ENCODE results near the gene PHF13.
A peak's percentile ranks its signal among the peaks of the same experiment; 100 is the strongest.
"Not testable (repeated sequence)": the region's sequence is repeated elsewhere in the genome, so short reads cannot be mapped to it uniquely, and the experiment has no call there.

Gene PHF13

DNA sequence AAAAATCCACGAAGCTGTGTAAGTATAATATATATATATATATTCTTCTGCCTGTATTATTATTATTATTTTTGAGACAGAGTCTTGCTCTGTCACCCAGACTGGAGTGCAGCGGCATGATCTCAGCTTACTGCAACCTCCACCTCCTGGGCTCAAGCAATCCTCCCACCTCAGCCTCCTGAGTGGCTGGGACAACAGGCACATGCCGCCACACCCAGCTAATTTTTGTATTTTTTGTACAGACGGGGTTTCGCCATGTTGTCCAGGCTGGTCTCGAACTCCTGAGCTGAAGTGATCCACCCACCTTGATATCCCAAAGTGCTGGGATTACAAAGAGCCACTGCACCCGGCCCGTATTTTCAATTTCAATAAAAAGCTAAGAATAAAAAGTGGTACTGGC, 13.5 kb upstream of the PHF13 start:
- peak overlapping the region; percentile 88 for H3K4me3 ChIP-seq (ENCODE audit: low read length)
- DNase-seq (ENCODE audit: low read depth, low spot score) = not testable (repeated sequence)

- no peak for DNase-seq (ENCODE audit: low read depth, low spot score)
- peak overlapping the region; percentile 88 for H3K4me3 ChIP-seq (ENCODE audit: low read length)
Measured at GRCh38 chr1:6600410-6601048, 13.0 kb upstream of the PHF13 start.

- DNase-seq (ENCODE audit: low read depth, low spot score) = peak; percentile 58
- peak overlapping the region; percentile 88 for H3K4me3 ChIP-seq (ENCODE audit: low read length)
Measured at GRCh38 chr1:6601049-6601922, 12.2 kb upstream of the PHF13 start.

DNA sequence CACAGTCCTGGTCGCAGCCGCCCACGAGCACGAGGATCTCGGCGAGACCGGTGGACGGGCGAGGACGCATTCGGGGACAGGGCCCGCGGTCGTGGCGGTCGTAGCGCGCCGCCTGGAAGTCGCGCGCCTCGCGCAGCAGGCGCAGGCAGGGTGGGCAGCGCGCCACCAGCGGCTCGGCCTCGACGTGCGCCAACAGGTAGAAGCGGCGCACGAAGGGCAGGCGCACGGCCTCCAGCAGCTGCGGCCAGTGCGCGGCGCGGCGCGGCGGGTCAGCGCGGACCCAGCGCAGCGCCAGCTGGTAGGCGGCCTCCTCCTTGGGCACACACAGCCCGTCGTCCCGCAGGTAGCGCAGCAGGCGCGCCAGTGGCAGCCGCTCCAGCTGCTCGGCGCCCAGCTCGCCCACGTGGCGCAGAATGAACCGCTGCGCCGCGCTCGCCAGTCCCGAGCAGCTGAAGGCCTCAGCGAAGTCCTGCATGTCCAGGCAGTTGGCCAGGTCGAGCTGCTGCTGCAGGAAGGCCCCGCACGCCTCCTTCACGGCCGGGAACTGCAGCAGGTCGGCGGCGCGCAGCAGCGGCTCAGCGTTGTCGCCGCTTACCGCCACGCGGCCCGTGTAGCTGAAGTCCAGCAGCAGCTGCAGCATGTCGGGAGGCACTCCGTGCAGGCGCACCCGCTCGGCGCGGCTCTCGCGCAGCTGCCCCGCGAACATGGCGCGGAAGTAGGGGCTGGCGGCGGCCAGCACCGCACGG, 11.4 kb upstream of the PHF13 start:
- no peak for DNase-seq (ENCODE audit: low read depth, low spot score)

GRCh38 chr1:6602669-6603237, 10.8 kb upstream of the PHF13 start, which contains the start of gene KLHL21:
Gene KLHL21 (minus strand): TSS chr1:6602869. CDS start chr1:6602817, 52 bp downstream.
- peak; percentile 57 for DNase-seq (ENCODE audit: low read depth, low spot score)
- H3K4me3 ChIP-seq (ENCODE audit: low read length) = peak within 1 kb of the TSS; percentile 88

More for the DNA sequence above, 11.4 kb upstream of the PHF13 start:
- H3K4me3 ChIP-seq (ENCODE audit: low read length) = peak overlapping the region; percentile 88

DNA sequence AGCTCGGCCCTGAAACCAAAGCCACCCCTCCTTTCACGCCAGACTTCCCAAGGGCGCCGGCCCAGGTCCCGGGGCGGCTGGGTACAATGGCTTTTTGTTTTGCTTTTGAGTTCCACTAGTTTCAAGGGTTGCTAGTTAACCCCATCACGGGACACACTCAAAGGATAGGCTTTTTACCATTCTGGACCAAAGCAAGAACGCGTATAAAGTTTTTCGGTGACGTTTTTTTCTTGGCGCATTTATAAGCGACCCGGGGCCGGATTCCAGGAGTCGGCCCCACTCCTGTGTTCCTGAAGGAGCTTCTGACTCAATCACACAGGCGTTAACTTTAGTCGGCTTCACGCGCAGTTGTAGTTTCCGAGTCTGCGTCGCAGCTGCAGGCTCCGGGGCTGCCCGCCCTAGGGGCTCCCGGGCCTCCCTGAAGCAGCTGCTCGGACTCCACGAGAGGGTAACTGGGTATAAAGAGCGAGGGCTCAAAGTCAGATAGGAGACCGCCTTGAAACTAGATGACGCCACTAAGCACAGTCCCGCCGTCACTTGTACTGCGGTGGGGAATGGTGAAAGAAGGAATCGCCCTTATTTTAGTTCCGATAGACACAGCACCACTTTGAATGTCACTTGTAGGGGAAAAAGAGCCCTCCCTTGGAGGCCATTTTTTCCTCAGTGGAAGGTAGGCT, 10.2 kb upstream of the PHF13 start:
- no peak for DNase-seq (ENCODE audit: low read depth, low spot score)
- peak overlapping the region; percentile 88 for H3K4me3 ChIP-seq (ENCODE audit: low read length)

DNA sequence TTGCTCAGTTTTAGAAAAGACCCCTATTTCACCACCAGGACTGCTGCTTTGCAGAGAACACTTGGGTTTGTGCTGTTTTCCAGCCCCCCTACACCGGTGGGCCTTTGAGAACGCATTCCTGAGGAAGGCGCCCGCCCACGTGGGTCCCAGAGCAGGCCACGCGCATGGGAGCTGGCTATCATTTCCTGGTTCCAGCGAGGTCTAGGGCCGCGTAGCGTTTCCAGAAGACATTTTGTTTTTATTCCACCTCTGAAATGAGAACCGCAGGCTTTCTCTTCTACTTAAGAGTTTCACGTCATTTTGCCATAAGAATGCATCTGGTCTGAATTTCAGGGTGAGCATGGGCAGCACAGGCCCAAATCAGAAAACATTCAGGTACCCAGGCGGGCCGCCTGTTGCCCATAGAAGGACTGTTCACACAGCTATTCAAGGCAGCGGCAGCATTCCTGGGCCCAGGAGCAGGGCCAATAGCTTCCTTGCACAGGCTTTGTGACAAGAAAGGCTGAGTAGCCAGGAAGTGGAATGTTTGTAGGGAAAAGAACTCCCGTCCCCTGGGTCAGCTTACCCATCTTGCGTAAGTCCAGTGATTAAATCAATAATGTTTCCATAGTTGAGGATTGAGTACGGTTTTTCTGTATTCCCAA, 9.5 kb upstream of the PHF13 start:
- H3K4me3 ChIP-seq (ENCODE audit: low read length) = no peak overlapping the region
- DNase-seq (ENCODE audit: low read depth, low spot score) = no peak

GRCh38 chr1:6612641-6613360, 730 bp upstream of the PHF13 start:
- H3K4me3 ChIP-seq (ENCODE audit: low read length) = peak overlapping the region; percentile 65
- DNase-seq (ENCODE audit: low read depth, low spot score) = no peak

- DNase-seq (ENCODE audit: low read depth, low spot score) = no peak
- peak overlapping the region; percentile 61 for H3K4me3 ChIP-seq (ENCODE audit: low read length)
Measured at GRCh38 chr1:6614019-6614928, 743 bp downstream of the PHF13 start.

DNA sequence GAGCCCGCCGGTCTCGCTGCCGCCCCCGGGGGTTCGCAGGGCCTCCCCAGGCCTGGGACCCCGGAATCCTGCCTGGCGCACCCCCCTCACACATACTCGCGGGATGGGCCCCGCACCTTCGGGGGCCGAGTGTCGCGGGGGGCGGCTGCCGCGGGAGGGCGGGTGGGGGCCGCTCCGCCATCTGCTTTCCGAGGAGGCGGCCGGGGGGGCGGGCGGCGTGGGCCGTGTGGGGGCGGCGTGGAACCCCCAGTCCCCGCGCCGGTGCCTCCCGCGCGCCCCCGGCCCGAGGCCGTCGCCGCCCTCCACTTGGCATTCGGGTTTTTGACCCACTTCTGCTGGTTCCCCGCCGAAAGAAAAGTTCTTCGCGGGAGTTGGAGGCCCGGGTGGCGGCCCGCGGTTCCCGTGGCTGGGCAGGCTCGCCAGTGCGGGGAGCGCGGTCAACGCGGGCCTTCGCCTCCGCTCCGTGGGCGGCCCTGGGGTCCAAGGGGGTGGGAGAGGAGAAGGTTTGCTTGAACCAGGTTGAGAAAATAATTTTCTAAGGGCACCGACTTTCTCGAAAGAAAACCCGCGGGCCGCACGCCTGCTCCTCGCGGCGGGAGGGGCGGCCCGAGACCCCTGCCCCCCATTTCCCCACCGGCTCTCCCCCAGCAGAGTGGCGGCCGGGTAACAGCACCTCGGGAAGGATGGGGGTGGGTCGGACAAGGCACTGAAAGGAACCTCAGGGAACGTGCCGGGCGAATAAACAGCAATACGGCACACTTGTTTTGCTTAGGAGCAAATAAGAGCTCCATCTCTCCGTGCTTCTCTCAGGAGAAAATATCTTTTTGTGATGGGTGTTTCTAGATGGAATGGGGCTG, 1.6 kb downstream of the PHF13 start:
- DNase-seq (ENCODE audit: low read depth, low spot score) = no peak
- H3K4me3 ChIP-seq (ENCODE audit: low read length) = peak overlapping the region; percentile 61

DNA sequence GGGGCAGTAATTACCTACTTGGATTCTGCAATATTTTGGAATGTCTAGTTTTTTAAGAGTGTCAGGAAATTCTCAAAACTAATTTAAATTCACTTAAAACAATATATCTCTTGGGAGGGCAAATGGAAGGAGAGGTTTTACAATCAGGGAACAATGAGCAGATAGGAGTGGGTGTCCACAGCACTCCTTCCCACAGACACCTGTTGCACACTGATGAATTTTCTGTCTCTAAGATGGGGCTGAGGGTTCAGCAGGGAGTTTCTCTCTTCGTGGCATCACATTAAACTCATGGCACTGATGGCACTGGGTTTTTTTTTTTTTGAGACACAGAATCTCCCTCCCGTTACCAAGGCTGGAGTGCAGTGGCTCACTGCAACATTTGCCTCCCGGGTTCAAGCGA, 5.5 kb downstream of the PHF13 start:
- no peak for DNase-seq (ENCODE audit: low read depth, low spot score)
- H3K4me3 ChIP-seq (ENCODE audit: low read length) = no peak overlapping the region

- H3K4me3 ChIP-seq (ENCODE audit: low read length) = no peak overlapping the region
- DNase-seq (ENCODE audit: low read depth, low spot score) = no peak
Measured at GRCh38 chr1:6621429-6622391, 8.2 kb downstream of the PHF13 start.

DNA sequence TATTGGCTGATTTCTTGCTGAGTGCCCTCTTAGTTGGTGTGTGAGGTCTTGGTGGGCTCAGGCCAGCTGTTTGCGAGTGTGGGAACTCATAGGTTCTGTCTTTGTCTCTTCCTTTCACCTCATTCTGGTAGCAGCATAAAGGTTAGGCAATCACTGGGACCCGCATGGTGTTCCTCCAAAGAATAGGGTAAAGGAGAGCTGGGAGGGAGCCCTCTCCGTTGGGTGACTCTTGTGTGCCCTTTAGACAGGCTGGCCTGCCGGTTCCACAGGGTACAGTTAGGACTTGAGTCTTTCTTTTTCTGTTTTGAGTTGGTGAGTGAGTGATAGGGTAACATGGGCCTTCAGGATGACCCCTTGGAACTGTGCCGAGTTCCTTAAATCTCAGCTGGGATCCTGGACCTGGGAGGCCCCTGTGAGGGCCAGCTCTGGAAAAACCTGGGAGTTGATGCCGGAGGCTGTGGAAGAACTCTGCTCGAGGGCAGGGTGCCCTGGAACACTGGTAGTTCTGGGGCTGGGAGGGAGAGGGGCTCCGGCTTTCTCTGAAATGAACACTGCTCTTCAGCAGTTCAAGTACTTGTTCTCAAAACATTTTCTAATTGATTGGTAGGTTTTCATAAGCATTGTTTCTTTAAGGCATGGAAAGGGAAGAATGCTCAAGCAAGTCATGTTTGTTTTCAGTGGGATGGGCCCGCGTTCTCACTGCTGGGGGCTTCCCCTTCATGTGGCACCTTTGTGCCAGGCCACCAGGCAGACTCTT, 9.0 kb downstream of the PHF13 start:
- no peak overlapping the region for H3K4me3 ChIP-seq (ENCODE audit: low read length)
- no peak for DNase-seq (ENCODE audit: low read depth, low spot score)

DNA sequence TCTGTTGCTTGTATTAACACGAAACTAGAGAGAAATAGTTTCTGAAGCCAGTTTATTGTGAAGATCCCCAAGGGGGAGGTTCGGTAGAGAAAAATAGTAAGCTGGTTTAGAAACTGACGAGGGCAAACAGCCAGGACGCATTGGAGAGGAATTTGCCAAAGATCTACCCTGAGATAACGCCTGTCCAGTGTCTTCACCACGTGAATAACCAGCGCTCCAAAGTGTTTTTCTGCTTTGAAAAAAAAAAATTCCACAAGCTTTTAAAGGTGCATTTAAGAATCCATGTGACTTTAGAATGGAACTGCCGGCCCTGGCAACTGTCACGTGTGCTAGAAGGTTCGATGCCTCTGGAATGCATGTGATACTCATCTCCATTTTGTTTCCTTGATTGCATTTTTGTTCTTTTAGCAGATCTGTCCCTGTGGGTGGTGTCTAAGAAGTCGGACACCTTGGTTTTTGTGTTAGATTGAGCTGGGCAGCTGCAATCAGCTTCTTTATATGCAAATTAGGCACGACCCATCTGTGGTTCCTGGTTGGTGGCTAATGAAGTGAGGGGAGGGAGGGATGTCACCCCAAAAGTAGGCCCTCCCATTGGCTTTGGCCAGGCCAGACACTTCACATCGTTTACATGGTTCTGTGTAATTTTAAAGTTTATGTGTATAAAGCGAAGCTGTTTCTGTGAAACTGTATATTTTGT, 9.9 kb downstream of the PHF13 start:
- DNase-seq (ENCODE audit: low read depth, low spot score) = no peak
- no peak overlapping the region for H3K4me3 ChIP-seq (ENCODE audit: low read length)

Measured in Jurkat, Clone E6-1 (cell line).